Mesenchymal stem cell (in vitro differentiated cells and primary cell): ENCODE measurements around the gene ARID4B.

Experiments used
- DNase-seq: peaks from one replicate; pipeline ENCODE4 v3.0.0-alpha.2; 2013
- H2AFZ ChIP-seq: one replicate; pipeline ENCODE4 v1.6.1; 2013; ENCODE audit warnings: low read depth, mild to moderate bottlenecking, control low read depth, inconsistent platforms, low read length, moderate library complexity
- H2AK5ac ChIP-seq: 2 replicates; pipeline ENCODE4 v1.6.1; 2013; ENCODE audit warnings: low read length, moderate library complexity, mild to moderate bottlenecking, inconsistent platforms; ENCODE audit not compliant: severe bottlenecking
- H2BK120ac ChIP-seq: one replicate; pipeline ENCODE4 v1.6.1; 2013; ENCODE audit warnings: low read depth, mild to moderate bottlenecking, inconsistent platforms, low read length, moderate library complexity
- H2BK12ac ChIP-seq, 2 experiments: one replicate each; pipeline ENCODE4 v1.6.1; 2013; ENCODE audit warnings: inconsistent platforms in 2 of 2, low read length in 2 of 2, mild to moderate bottlenecking in 2 of 2, moderate library complexity in 2 of 2, control low read depth in 1 of 2
- H2BK15ac ChIP-seq: one replicate; pipeline ENCODE4 v1.6.1; 2013; ENCODE audit warnings: mild to moderate bottlenecking, low read depth, inconsistent platforms; ENCODE audit not compliant: poor library complexity, severe bottlenecking
- H2BK5ac ChIP-seq: 2 replicates; pipeline ENCODE4 v1.6.1; 2013; ENCODE audit warnings: low read depth, mild to moderate bottlenecking, low read length, control low read depth, inconsistent platforms; ENCODE audit not compliant: poor library complexity, severe bottlenecking
- H3K14ac ChIP-seq, 2 experiments: one replicate each; pipeline ENCODE4 v1.6.1; 2013; ENCODE audit warnings: inconsistent platforms in 2 of 2, low read length in 2 of 2, control low read depth in 1 of 2, mild to moderate bottlenecking in 1 of 2, moderate library complexity in 1 of 2
- H3K18ac ChIP-seq, 2 experiments: one replicate each; pipeline ENCODE4 v1.6.1; 2013; ENCODE audit warnings: inconsistent platforms in 2 of 2, low read length in 2 of 2, control low read depth in 1 of 2, low read depth in 1 of 2, mild to moderate bottlenecking in 1 of 2
- H3K23ac ChIP-seq, 2 experiments: one replicate each; pipeline ENCODE4 v1.6.1; 2013; ENCODE audit warnings: inconsistent platforms in 2 of 2, low read length in 2 of 2, mild to moderate bottlenecking in 2 of 2, moderate library complexity in 2 of 2, control low read depth in 1 of 2
- H3K27ac ChIP-seq: 2 replicates; pipeline ENCODE4 v1.5.1; 2013; ENCODE audit warnings: mild to moderate bottlenecking, moderate library complexity, low read length, control low read depth, inconsistent platforms; ENCODE audit not compliant: poor library complexity, severe bottlenecking
- H3K27me3 ChIP-seq, 2 experiments: 2 replicates each; pipeline versions ENCODE4 v1.6.1 to v1.7.0; 2013; ENCODE audit warnings: low read length in 2 of 2, mild to moderate bottlenecking in 2 of 2, moderate library complexity in 2 of 2, control low read depth in 1 of 2, inconsistent platforms in 1 of 2; ENCODE audit not compliant: control insufficient read depth in 1 of 2, insufficient read depth in 1 of 2
- H3K36me3 ChIP-seq, 2 experiments: 2 replicates each; pipeline versions ENCODE4 v1.6.1 to v1.7.0; 2013; ENCODE audit warnings: low read length in 2 of 2, control low read depth in 1 of 2, inconsistent platforms in 1 of 2, low read depth in 1 of 2, mild to moderate bottlenecking in 1 of 2; ENCODE audit not compliant: insufficient read depth in 2 of 2, control insufficient read depth in 1 of 2
- H3K4ac ChIP-seq, 2 experiments: one replicate each; pipeline ENCODE4 v1.6.1; 2013; ENCODE audit warnings: inconsistent platforms in 2 of 2, low read length in 2 of 2, mild to moderate bottlenecking in 2 of 2, moderate library complexity in 2 of 2, control low read depth in 1 of 2, low read depth in 1 of 2
- H3K4me1 ChIP-seq: 2 replicates; pipeline ENCODE4 v1.6.1; 2013; ENCODE audit warnings: low read depth, low read length, control low read depth; ENCODE audit not compliant: control insufficient read depth, insufficient read depth
- H3K4me2 ChIP-seq: 2 replicates; pipeline ENCODE4 v1.6.1; 2013; ENCODE audit warnings: low read length, mild to moderate bottlenecking, inconsistent platforms; ENCODE audit not compliant: poor library complexity, severe bottlenecking
- H3K4me3 ChIP-seq, 2 experiments: 2 replicates each; pipeline versions ENCODE4 v1.5.1 to v1.7.0; 2013; ENCODE audit warnings: low read length in 2 of 2, mild to moderate bottlenecking in 2 of 2, control low read depth in 1 of 2, low read depth in 1 of 2; ENCODE audit not compliant: insufficient read depth in 1 of 2
- H3K79me1 ChIP-seq: replicated peaks from 2 replicates; pipeline ENCODE4 v1.6.1; 2013; ENCODE audit warnings: mild to moderate bottlenecking, control low read depth, low read length, inconsistent platforms; ENCODE audit not compliant: poor library complexity, severe bottlenecking
- H3K9ac ChIP-seq: 2 replicates; pipeline ENCODE4 v1.7.0; 2013; ENCODE audit warnings: mild to moderate bottlenecking, low read length, moderate library complexity
- H3K9me3 ChIP-seq: 2 replicates; pipeline ENCODE4 v1.7.0; 2013; ENCODE audit warnings: mild to moderate bottlenecking, low read length; ENCODE audit not compliant: control insufficient read depth
- H4K8ac ChIP-seq: one replicate; pipeline ENCODE4 v1.6.1; 2013; ENCODE audit warnings: inconsistent platforms, mild to moderate bottlenecking, low read length, moderate library complexity
- H4K91ac ChIP-seq: one replicate; pipeline ENCODE4 v1.6.1; 2013; ENCODE audit warnings: mild to moderate bottlenecking, low read length, inconsistent platforms
- WGBS: methylation state at CpG from one replicate; pipeline ENCODE4 v1.1.7; 2013; ENCODE audit warnings: mixed read lengths; 5-methylcytosine and 5-hydroxymethylcytosine counted together

Gene ARID4B

DNA sequence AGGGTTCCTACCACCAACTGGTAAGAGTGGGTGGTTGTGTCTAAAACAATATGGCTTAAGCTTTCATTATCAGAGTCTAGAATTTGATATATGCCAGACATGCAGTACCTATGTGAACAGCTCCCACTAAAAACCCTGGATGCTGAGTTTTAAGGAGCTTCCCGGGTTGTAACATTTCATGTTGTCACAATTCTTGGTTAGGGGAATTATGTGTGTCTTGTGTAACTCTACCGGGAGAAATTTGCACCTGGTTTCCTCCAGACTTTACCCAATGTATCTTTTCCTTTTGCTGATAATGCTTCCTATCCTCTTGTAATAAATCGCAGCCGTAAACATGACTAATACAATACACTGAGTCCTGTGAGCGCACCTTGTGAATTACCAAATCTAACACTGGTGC is 48.3 kb downstream of the ARID4B start:
- no peak overlapping the region for H4K91ac ChIP-seq
- no peak for DNase-seq
- no peak overlapping the region for H3K23ac ChIP-seq
- H3K4me1 ChIP-seq: peaks cover 13% of the 10 kb centered on the region
- H3K18ac ChIP-seq: no peak overlapping the region
- H2BK5ac ChIP-seq: no peak overlapping the region
- peaks cover 0 to 3% of the 10 kb centered on the region in 2 experiments for H3K36me3 ChIP-seq
- H2AK5ac ChIP-seq: no peak overlapping the region
- no peaks in the 10 kb centered on the region for H3K9me3 ChIP-seq
- H3K27ac ChIP-seq: no peak overlapping the region
- peaks cover 6% of the 10 kb centered on the region for H3K79me1 ChIP-seq
- no peak overlapping the region for H2BK15ac ChIP-seq
- WGBS: 99% methylated on average over 5 of the region's 5 CpGs
- H3K27me3 ChIP-seq: no peaks in the 10 kb centered on the region
- no peak overlapping the region for H2BK120ac ChIP-seq
- H3K4me3 ChIP-seq: no peak overlapping the region
- H4K8ac ChIP-seq: no peak overlapping the region
- no peak overlapping the region for H3K9ac ChIP-seq
- no peak overlapping the region for H3K4me2 ChIP-seq
- H3K4ac ChIP-seq: no peak overlapping the region
- H2AFZ ChIP-seq: no peak overlapping the region
- H3K14ac ChIP-seq: no peak overlapping the region
- H2BK12ac ChIP-seq: no peak overlapping the region

- H3K14ac ChIP-seq: no peak overlapping the region
- H2AFZ ChIP-seq: no peak overlapping the region
- H2BK120ac ChIP-seq: no peak overlapping the region
- DNase-seq: no peak
- H2BK15ac ChIP-seq: no peak overlapping the region
- H3K4ac ChIP-seq: peak overlapping the region in 1 of 2 experiments; percentile 15
- H3K9me3 ChIP-seq: no peaks in the 10 kb centered on the region
- H3K36me3 ChIP-seq: peaks cover 0 to 3% of the 10 kb centered on the region in 2 experiments
- H3K9ac ChIP-seq: no peak overlapping the region
- H4K8ac ChIP-seq: no peak overlapping the region
- WGBS: 88% methylated on average over 4 of the region's 5 CpGs
- H3K4me2 ChIP-seq: no peak overlapping the region
- H3K4me1 ChIP-seq: peaks cover 13% of the 10 kb centered on the region
- H4K91ac ChIP-seq: no peak overlapping the region
- H3K27ac ChIP-seq: no peak overlapping the region
- no peak overlapping the region for H3K23ac ChIP-seq
- no peak overlapping the region for H2BK5ac ChIP-seq
- H3K27me3 ChIP-seq: no peaks in the 10 kb centered on the region
- peaks cover 6% of the 10 kb centered on the region for H3K79me1 ChIP-seq
- H3K18ac ChIP-seq: no peak overlapping the region
- no peak overlapping the region for H2BK12ac ChIP-seq
- no peak overlapping the region for H3K4me3 ChIP-seq
- no peak overlapping the region for H2AK5ac ChIP-seq
Measured at GRCh38 chr1:235278915-235279292, 49.1 kb downstream of the ARID4B start.

DNA sequence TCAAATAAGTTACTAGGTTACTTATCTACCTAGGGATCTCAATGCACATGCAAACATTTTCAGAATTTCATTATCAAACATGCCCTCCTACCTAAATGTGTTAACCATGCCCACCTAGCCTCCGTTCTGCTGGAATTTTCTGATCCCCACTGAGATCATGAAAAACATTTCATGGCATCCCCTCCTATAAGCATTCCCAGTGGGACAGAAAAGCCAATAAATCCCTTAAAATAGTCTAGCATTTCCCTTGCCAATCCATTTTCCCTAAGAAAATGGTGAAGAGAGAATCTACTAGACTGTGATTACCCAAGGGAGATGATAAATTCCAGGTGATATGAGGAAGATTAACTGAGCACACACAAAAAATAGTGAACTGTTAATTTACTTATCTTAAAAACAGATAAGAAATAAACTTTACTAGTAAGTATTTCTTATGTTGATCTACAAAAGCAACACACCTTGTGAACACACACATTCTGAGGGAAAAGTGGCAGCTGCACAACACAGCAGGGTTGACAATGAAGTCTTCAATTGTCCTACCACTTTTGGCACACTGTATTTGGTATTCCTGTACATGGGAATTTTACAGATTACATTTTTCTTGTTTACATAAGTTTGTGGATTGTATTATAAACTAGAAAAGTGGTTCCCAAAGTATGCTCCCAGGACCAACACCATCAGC is 49.6 kb downstream of the ARID4B start:
- no peak overlapping the region for H3K23ac ChIP-seq
- no peak overlapping the region for H3K4me3 ChIP-seq
- WGBS: 94% methylated on average over 1 of the region's 1 CpG
- no peak overlapping the region for H2BK15ac ChIP-seq
- H4K91ac ChIP-seq: no peak overlapping the region
- no peak overlapping the region for H2AFZ ChIP-seq
- no peak overlapping the region for H2BK120ac ChIP-seq
- no peak overlapping the region for H3K18ac ChIP-seq
- no peak for DNase-seq
- H3K27me3 ChIP-seq: no peaks in the 10 kb centered on the region
- H3K9me3 ChIP-seq: no peaks in the 10 kb centered on the region
- no peak overlapping the region for H3K4me2 ChIP-seq
- no peak overlapping the region for H2BK5ac ChIP-seq
- H3K14ac ChIP-seq: no peak overlapping the region
- no peak overlapping the region for H3K4ac ChIP-seq
- H3K9ac ChIP-seq: no peak overlapping the region
- H3K79me1 ChIP-seq: peaks cover 6% of the 10 kb centered on the region
- no peak overlapping the region for H2BK12ac ChIP-seq
- H4K8ac ChIP-seq: no peak overlapping the region
- H2AK5ac ChIP-seq: no peak overlapping the region
- peaks cover 13% of the 10 kb centered on the region for H3K4me1 ChIP-seq
- H3K36me3 ChIP-seq: peaks cover 0 to 3% of the 10 kb centered on the region in 2 experiments
- H3K27ac ChIP-seq: no peak overlapping the region

DNA sequence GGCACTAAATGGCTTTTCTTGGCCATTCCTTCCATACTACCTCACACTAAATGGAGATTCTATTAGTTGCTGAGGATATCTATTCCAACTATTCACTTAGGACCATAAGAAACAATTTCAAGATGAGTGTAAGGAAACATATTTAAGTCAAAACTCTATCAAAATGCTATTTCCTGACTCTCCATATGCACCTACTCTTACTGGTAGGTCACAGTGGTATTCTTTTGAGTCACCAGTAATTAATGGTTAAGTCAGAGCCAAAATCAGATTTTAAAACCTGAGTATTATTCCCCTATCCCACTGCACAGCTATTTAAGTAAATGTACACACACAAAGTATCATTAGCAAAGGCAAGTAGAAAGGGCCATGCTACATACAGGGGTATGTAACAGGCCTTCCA is 50.3 kb downstream of the ARID4B start:
- peaks cover 13% of the 10 kb centered on the region for H3K4me1 ChIP-seq
- peaks cover 6% of the 10 kb centered on the region for H3K79me1 ChIP-seq
- H2AFZ ChIP-seq: no peak overlapping the region
- no peak overlapping the region for H2AK5ac ChIP-seq
- H3K4me2 ChIP-seq: no peak overlapping the region
- no peak overlapping the region for H2BK120ac ChIP-seq
- H3K9ac ChIP-seq: no peak overlapping the region
- no peak overlapping the region for H3K14ac ChIP-seq
- no peak for DNase-seq
- H4K8ac ChIP-seq: no peak overlapping the region
- no peak overlapping the region for H3K27ac ChIP-seq
- no peak overlapping the region for H3K18ac ChIP-seq
- H3K4me3 ChIP-seq: no peak overlapping the region
- no peak overlapping the region for H2BK12ac ChIP-seq
- H3K36me3 ChIP-seq: peaks cover 0 to 3% of the 10 kb centered on the region in 2 experiments
- no peak overlapping the region for H2BK5ac ChIP-seq
- H4K91ac ChIP-seq: no peak overlapping the region
- H3K9me3 ChIP-seq: no peaks in the 10 kb centered on the region
- no peak overlapping the region for H3K23ac ChIP-seq
- H3K27me3 ChIP-seq: no peaks in the 10 kb centered on the region
- H3K4ac ChIP-seq: no peak overlapping the region
- no peak overlapping the region for H2BK15ac ChIP-seq
